ENCODE results near the gene PCLO.

The PCLO gene, protein sequence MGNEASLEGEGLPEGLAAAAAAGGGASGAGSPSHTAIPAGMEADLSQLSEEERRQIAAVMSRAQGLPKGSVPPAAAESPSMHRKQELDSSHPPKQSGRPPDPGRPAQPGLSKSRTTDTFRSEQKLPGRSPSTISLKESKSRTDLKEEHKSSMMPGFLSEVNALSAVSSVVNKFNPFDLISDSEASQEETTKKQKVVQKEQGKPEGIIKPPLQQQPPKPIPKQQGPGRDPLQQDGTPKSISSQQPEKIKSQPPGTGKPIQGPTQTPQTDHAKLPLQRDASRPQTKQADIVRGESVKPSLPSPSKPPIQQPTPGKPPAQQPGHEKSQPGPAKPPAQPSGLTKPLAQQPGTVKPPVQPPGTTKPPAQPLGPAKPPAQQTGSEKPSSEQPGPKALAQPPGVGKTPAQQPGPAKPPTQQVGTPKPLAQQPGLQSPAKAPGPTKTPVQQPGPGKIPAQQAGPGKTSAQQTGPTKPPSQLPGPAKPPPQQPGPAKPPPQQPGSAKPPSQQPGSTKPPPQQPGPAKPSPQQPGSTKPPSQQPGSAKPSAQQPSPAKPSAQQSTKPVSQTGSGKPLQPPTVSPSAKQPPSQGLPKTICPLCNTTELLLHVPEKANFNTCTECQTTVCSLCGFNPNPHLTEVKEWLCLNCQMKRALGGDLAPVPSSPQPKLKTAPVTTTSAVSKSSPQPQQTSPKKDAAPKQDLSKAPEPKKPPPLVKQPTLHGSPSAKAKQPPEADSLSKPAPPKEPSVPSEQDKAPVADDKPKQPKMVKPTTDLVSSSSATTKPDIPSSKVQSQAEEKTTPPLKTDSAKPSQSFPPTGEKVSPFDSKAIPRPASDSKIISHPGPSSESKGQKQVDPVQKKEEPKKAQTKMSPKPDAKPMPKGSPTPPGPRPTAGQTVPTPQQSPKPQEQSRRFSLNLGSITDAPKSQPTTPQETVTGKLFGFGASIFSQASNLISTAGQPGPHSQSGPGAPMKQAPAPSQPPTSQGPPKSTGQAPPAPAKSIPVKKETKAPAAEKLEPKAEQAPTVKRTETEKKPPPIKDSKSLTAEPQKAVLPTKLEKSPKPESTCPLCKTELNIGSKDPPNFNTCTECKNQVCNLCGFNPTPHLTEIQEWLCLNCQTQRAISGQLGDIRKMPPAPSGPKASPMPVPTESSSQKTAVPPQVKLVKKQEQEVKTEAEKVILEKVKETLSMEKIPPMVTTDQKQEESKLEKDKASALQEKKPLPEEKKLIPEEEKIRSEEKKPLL (N-terminal part only)

GRCh38 chr7:83162402-83163256 lies at the start of gene PCLO:
PCLO (minus strand) TSS chr7:83162884; CDS start chr7:83162592, 292 bp downstream.
- DNase-seq, result no peak

- DNase-seq, result no peak
Observed at GRCh38 chr7:83211685-83212084, 49.0 kb upstream of the PCLO start.

DNA sequence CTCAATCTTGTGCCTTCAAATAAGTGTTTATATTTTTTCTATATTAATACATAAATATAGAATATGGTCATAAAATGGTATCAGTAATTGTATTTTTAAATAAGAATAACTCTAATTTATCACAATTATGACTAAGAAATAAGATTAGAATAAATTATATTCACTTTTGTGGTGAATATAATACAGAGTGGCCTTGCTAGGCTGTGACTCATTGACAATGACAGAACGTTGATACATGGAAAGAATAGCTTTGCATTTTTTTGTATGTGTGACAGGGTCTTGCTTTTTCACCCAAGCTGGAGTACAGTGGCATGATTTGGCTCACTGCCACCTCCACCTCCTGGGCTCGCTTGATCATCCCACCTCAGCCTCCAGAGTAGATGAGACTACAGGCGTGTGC lies 47.8 kb upstream of the PCLO start:
- DNase-seq, result no peak

DNA sequence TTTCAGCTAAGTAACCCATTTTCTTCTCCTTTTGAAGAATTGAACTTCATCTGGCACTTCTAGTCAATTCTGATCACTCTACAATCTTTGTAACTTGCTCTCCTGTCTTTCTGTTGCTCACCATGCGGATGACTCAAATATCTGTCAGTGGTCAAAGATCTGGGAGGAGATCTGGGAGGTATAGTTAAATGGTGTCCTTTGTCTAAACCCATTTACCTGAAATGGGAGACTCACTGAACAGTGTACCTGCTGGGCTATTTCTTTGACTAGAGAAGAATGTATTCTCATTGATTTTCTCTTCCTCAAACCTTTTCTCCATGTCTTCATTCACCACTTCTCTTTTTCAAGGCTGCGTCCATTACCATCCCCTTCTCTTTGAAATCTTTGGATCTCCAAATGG lies 42.0 kb upstream of the PCLO start:
- DNase-seq, result no peak

GRCh38 chr7:83201355-83201754 lies 38.7 kb upstream of the PCLO start:
- no peak for DNase-seq

DNA sequence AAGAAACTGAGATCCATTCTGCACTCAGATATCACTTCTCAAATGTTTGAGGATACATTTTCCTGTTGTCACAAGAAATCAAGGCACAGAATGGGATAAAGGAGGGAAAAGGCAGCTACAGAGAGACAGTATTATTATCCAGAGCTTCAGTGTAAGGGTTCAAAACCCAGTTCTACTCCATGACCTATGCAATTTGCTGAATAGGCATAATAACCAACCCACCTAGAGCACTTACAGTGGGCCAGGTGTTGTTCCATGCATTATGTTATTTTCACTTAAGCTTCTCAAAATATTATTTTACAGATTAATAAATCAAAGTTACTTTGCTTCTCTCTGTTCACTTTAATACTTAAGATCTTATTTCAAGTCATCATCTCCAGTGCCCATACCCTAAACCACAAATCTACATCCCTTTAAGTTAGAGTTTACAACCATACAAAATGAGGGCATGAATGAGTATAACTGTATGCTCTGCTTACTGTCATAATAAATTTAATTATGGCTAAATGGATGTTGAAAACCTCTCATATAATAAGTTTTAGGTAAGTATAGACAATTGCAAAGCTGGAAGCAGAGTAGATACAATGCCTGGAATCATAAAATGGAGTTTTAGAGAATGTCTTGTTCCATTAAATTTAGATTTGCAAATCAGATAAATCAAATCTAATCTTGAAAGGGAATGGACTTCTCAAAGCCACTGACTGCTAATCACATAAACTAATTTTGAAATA lies 28.1 kb upstream of the PCLO start:
- no peak for DNase-seq

- no peak for DNase-seq
Observed at GRCh38 chr7:83178796-83179195, 16.1 kb upstream of the PCLO start.

DNA sequence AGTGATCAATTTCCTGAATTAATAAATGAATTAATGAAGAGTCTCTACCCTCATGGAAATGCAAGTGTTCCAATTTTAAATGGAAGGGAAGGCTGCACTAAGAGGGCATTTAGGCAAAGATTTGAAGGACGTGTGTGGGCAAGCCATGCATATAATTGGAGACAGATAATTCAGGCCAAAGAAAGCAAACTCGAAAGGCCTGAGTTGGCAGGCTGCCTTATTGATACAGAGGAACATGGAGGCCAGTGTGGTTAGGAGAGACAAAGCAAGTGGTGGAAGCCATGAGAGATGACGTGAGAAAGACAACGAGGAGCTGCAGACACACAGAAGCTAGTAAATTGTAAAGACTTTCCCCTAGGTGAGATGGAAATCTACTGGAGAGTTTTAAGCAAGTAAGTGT lies 15.4 kb upstream of the PCLO start:
- no peak for DNase-seq

GRCh38 chr7:83173664-83174063 lies 11.0 kb upstream of the PCLO start:
- no peak for DNase-seq

- DNase-seq, result no peak
Observed at GRCh38 chr7:83166781-83167180, 4.1 kb upstream of the PCLO start.

GRCh38 chr7:83161899-83162401 lies 734 bp downstream of the PCLO start:
- no peak for DNase-seq

- no peak for DNase-seq
Observed at GRCh38 chr7:83161186-83161585, 1.5 kb downstream of the PCLO start.

GRCh38 chr7:83159731-83160130 lies 3.0 kb downstream of the PCLO start:
- DNase-seq, result no peak

GRCh38 chr7:83156006-83156405 lies 6.7 kb downstream of the PCLO start:
- DNase-seq, result no peak

DNA sequence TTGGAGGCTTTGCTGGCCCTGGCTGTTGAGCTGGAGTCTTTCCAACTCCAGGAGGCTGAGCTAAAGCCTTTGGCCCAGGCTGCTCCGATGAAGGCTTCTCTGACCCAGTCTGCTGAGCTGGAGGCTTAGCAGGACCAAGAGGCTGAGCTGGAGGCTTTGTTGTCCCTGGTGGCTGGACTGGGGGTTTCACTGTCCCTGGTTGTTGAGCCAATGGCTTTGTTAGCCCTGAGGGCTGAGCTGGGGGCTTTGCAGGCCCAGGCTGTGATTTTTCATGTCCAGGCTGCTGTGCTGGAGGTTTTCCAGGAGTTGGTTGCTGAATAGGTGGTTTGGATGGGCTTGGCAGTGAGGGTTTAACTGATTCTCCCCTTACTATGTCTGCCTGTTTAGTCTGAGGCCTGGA lies 7.3 kb downstream of the PCLO start:
- DNase-seq, result no peak

DNA sequence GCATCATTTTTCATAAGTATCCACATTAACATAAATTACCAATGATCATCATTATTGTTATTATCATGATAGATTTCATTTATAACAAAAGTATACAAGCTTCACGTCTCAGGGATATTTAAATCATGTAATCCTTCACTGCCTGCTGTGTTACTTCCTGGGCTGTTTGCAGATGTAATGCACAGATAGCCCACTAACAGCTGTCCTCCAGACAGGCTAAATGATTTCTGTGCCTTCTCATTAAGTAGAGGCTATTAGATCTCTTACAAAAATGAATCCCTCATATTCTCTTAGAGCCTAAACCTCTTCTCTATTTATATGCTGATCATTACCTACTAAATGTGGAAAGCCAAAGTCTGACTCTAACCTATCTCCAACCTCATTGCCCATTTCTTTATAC lies 9.3 kb downstream of the PCLO start:
- DNase-seq, result no peak

- no peak for DNase-seq
Observed at GRCh38 chr7:83150310-83150709, 12.4 kb downstream of the PCLO start.

GRCh38 chr7:83149466-83149865 lies 13.2 kb downstream of the PCLO start:
- no peak for DNase-seq

- DNase-seq, result no peak
Observed at GRCh38 chr7:83148776-83149175, 13.9 kb downstream of the PCLO start.

GRCh38 chr7:83143107-83143506 lies 19.6 kb downstream of the PCLO start:
- no peak for DNase-seq

GRCh38 chr7:83142365-83142764 lies 20.3 kb downstream of the PCLO start:
- DNase-seq, result no peak
